ENCODE results near the gene CDH4.

CDH4 gene

DNA sequence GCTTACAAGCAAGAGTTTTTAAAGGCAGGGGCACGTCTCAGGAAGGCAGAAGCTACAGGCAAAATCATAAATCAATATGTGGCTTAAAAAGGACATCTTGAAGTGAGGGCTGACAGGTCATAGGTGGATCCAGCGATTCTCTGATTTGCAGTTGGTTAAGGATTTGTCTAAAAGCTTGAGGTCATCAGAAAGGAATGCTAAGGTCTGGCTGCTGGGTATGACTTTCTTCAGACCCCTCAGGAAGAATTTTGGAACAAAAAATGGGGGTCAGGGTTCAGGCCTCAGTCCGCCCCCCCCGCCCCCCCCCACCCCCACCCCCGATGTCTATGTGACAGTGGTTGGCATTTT, 261.9 kb downstream of the CDH4 start:
- TF ChIP-seq, protein P1, sequence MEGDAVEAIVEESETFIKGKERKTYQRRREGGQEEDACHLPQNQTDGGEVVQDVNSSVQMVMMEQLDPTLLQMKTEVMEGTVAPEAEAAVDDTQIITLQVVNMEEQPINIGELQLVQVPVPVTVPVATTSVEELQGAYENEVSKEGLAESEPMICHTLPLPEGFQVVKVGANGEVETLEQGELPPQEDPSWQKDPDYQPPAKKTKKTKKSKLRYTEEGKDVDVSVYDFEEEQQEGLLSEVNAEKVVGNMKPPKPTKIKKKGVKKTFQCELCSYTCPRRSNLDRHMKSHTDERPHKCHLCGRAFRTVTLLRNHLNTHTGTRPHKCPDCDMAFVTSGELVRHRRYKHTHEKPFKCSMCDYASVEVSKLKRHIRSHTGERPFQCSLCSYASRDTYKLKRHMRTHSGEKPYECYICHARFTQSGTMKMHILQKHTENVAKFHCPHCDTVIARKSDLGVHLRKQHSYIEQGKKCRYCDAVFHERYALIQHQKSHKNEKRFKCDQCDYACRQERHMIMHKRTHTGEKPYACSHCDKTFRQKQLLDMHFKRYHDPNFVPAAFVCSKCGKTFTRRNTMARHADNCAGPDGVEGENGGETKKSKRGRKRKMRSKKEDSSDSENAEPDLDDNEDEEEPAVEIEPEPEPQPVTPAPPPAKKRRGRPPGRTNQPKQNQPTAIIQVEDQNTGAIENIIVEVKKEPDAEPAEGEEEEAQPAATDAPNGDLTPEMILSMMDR (IDR thresholded peaks at IDR 0.05; ENCODE audit: insufficient read depth, low read length, poor library complexity, severe bottlenecking) = no peak
- no peak for TF ChIP-seq EZH2phosphoT487 (conservative IDR thresholded peaks at IDR 0.05; ENCODE audit: low read length)
- Histone ChIP-seq H4K20me1 (ENCODE audit: low read depth, low read length) (no peaks in the 10 kb centered on the region), H3K4me3 (ENCODE audit: insufficient read depth, low read length, poor library complexity, severe bottlenecking) (no peak overlapping the region), H3K27me3 (ENCODE audit: low read length) (no peaks in the 10 kb centered on the region), H3K79me2 (ENCODE audit: insufficient read depth, low read length) (no peaks in the 10 kb centered on the region), H3F3A (ENCODE audit: insufficient read depth) (no peaks in the 10 kb centered on the region), H3K9me3 (ENCODE audit: insufficient read depth, low read length) (no peaks in the 10 kb centered on the region), H3K36me3 (ENCODE audit: low read length) (no peaks in the 10 kb centered on the region), H3K4me2 (ENCODE audit: low read depth, low read length, poor library complexity, severe bottlenecking) (no peak overlapping the region), H3K9me2 (replicated peaks; ENCODE audit: insufficient read depth, low read length) (no peaks in the 10 kb centered on the region), H3K27ac (ENCODE audit: low read depth, low read length) (no peak overlapping the region), H2AFZ (ENCODE audit: low read depth, low read length, severe bottlenecking) (no peak overlapping the region), H3K9ac (ENCODE audit: low read length) (no peak overlapping the region)

- Histone ChIP-seq H3K79me2 (ENCODE audit: insufficient read depth, low read length) (no peaks in the 10 kb centered on the region), H3K27ac (ENCODE audit: low read depth, low read length) (no peak overlapping the region), H3K9ac (ENCODE audit: low read length) (no peak overlapping the region), H3K9me2 (replicated peaks; ENCODE audit: insufficient read depth, low read length) (no peaks in the 10 kb centered on the region), H3F3A (ENCODE audit: insufficient read depth) (no peaks in the 10 kb centered on the region), H3K9me3 (ENCODE audit: insufficient read depth, low read length) (no peaks in the 10 kb centered on the region), H2AFZ (ENCODE audit: low read depth, low read length, severe bottlenecking) (no peak overlapping the region), H3K4me3 (ENCODE audit: insufficient read depth, low read length, poor library complexity, severe bottlenecking) (no peak overlapping the region), H3K4me2 (ENCODE audit: low read depth, low read length, poor library complexity, severe bottlenecking) (no peak overlapping the region), H3K36me3 (ENCODE audit: low read length) (no peaks in the 10 kb centered on the region), H3K27me3 (ENCODE audit: low read length) (no peaks in the 10 kb centered on the region), H4K20me1 (ENCODE audit: low read depth, low read length) (no peaks in the 10 kb centered on the region)
- no peak for TF ChIP-seq EZH2phosphoT487 (conservative IDR thresholded peaks at IDR 0.05; ENCODE audit: low read length)
- TF ChIP-seq, protein P1 (IDR thresholded peaks at IDR 0.05; ENCODE audit: insufficient read depth, low read length, poor library complexity, severe bottlenecking) = no peak
These were observed 262.3 kb downstream of the CDH4 start for GRCh38 chr20:61514396-61514795.

GRCh38 chr20:61514805-61515505, 262.9 kb downstream of the CDH4 start:
- no peaks in the 10 kb centered on the region for H3K9me3 ChIP-seq (ENCODE audit: insufficient read depth, low read length)
- no peak overlapping the region for H3K9ac ChIP-seq (ENCODE audit: low read length)
- TF ChIP-seq, protein P1 (IDR thresholded peaks at IDR 0.05; ENCODE audit: insufficient read depth, low read length, poor library complexity, severe bottlenecking) = no peak
- no peak for TF ChIP-seq EZH2phosphoT487 (conservative IDR thresholded peaks at IDR 0.05; ENCODE audit: low read length)
- no peaks in the 10 kb centered on the region for H3K36me3 ChIP-seq (ENCODE audit: low read length)
- no peaks in the 10 kb centered on the region for H4K20me1 ChIP-seq (ENCODE audit: low read depth, low read length)
- H3K4me2 ChIP-seq (ENCODE audit: low read depth, low read length, poor library complexity, severe bottlenecking) = no peak overlapping the region
- no peaks in the 10 kb centered on the region for H3F3A ChIP-seq (ENCODE audit: insufficient read depth)
- no peaks in the 10 kb centered on the region for H3K27me3 ChIP-seq (ENCODE audit: low read length)
- no peaks in the 10 kb centered on the region for H3K79me2 ChIP-seq (ENCODE audit: insufficient read depth, low read length)
- H3K27ac ChIP-seq (ENCODE audit: low read depth, low read length) = no peak overlapping the region
- H3K9me2 ChIP-seq (replicated peaks; ENCODE audit: insufficient read depth, low read length) = no peaks in the 10 kb centered on the region
- no peak overlapping the region for H2AFZ ChIP-seq (ENCODE audit: low read depth, low read length, severe bottlenecking)
- H3K4me3 ChIP-seq (ENCODE audit: insufficient read depth, low read length, poor library complexity, severe bottlenecking) = no peak overlapping the region
